ENCODE measurements around the gene ADK.

DNA sequence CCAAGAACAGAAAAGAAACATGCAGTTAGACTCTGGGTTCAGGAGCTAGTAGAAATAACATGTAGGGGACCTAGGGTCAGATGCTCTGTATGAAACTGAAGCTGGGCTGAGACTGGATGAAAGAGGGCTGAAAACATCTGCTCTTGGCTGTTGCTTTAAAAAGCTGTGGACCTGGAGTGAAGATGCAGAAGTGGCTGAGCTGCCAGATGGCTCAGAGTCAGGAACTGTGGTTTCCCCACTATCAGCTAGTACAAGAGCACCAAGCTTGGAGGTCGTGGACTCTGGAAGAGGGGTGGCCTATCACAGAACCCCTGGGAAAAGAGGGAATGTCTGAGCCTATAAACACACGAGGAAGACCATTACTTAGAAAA lies 5.9 kb downstream of the ADK start:
- TF ChIP-seq, protein P1, sequence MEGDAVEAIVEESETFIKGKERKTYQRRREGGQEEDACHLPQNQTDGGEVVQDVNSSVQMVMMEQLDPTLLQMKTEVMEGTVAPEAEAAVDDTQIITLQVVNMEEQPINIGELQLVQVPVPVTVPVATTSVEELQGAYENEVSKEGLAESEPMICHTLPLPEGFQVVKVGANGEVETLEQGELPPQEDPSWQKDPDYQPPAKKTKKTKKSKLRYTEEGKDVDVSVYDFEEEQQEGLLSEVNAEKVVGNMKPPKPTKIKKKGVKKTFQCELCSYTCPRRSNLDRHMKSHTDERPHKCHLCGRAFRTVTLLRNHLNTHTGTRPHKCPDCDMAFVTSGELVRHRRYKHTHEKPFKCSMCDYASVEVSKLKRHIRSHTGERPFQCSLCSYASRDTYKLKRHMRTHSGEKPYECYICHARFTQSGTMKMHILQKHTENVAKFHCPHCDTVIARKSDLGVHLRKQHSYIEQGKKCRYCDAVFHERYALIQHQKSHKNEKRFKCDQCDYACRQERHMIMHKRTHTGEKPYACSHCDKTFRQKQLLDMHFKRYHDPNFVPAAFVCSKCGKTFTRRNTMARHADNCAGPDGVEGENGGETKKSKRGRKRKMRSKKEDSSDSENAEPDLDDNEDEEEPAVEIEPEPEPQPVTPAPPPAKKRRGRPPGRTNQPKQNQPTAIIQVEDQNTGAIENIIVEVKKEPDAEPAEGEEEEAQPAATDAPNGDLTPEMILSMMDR (IDR thresholded peaks at IDR 0.05; ENCODE audit: insufficient read depth, low read length): no peak
- TF ChIP-seq, protein P2, sequence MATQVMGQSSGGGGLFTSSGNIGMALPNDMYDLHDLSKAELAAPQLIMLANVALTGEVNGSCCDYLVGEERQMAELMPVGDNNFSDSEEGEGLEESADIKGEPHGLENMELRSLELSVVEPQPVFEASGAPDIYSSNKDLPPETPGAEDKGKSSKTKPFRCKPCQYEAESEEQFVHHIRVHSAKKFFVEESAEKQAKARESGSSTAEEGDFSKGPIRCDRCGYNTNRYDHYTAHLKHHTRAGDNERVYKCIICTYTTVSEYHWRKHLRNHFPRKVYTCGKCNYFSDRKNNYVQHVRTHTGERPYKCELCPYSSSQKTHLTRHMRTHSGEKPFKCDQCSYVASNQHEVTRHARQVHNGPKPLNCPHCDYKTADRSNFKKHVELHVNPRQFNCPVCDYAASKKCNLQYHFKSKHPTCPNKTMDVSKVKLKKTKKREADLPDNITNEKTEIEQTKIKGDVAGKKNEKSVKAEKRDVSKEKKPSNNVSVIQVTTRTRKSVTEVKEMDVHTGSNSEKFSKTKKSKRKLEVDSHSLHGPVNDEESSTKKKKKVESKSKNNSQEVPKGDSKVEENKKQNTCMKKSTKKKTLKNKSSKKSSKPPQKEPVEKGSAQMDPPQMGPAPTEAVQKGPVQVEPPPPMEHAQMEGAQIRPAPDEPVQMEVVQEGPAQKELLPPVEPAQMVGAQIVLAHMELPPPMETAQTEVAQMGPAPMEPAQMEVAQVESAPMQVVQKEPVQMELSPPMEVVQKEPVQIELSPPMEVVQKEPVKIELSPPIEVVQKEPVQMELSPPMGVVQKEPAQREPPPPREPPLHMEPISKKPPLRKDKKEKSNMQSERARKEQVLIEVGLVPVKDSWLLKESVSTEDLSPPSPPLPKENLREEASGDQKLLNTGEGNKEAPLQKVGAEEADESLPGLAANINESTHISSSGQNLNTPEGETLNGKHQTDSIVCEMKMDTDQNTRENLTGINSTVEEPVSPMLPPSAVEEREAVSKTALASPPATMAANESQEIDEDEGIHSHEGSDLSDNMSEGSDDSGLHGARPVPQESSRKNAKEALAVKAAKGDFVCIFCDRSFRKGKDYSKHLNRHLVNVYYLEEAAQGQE (IDR thresholded peaks at IDR 0.05; ENCODE audit: insufficient replicate concordance, low read depth): no peak
- TF ChIP-seq POLR2AphosphoS5 (IDR thresholded peaks at IDR 0.05; ENCODE audit: low read depth): 0 out of 2 replicates have a peak, but pooled peaks have one; percentile 33

Measured in HL-60 (cell line).